K562 (cell line): ENCODE measurements around the gene DYRK2. TPM values are rescaled to one million over a fixed set of nuclear protein-coding genes. Genes with fewer than 3 reads are reported as not detected.

Source experiments
- ATAC-seq: fragments of 200-7000 bp; cut with Tn5 transposase; 3 replicates; pipeline ENCODE4 v1.9.1; 2020; ENCODE audit warnings: moderate library complexity
- BruUV-seq: library from RNA; stranded (reverse); fragments of 400-500 nt; replicated peaks from 2 replicates; lab custom pipeline; 2021; lab: Mats Ljungman, UMichigan
- CTCF ChIA-PET: fragments of 300-600 bp; formaldehyde crosslinking; extraction: SDS; loops from one replicate; lab custom pipeline; 2021; ENCODE audit warnings: low intra/inter-chr PET ratio; lab: Yijun Ruan, JAX
- POLR2A ChIA-PET: fragments of 300-600, 350-650 bp; sonication (Branson Sonifier 250); formaldehyde crosslinking; extraction: SDS; loops from one replicate; lab custom pipeline; 2021; ENCODE audit warnings: antibody characterized with exemption, inconsistent platforms; lab: Yijun Ruan, JAX
- DNase-seq, 4 experiments: peaks; one replicate each; pipeline versions ENCODE4 v3.0.0 to v3.0.0-alpha.2; 2011 to 2018; ENCODE audit warnings: low spot score in 3 of 4, mixed read lengths in 3 of 4; ENCODE audit errors: extremely low read depth in 1 of 4
- FAIRE-seq: peaks from 2 replicates; lab custom pipeline; 2011; peaks lifted over from hg19 to GRCh38; lab: Jason Lieb, UNC
- H2AFZ ChIP-seq: 2 replicates; pipeline ENCODE4 v1.6.0; 2011; ENCODE audit warnings: low read depth, low read length, control low read depth, inconsistent platforms
- H3K27ac ChIP-seq: fragments of 200-600 bp; 3 replicates; pipeline ENCODE4 v1.8.0; 2011; ENCODE audit warnings: low read depth, mild to moderate bottlenecking, control low read depth, inconsistent platforms, low read length, moderate library complexity, mixed read lengths; ENCODE audit errors: extremely low read depth
- H3K27me3 ChIP-seq, 2 experiments: fragments of 300-600 bp in 1 of 2; 2 replicates in 1 of 2; 3 replicates in 1 of 2; pipeline versions ENCODE4 v1.6.0 to v1.8.0; 2011; ENCODE audit warnings: inconsistent platforms in 2 of 2, low read length in 2 of 2, mild to moderate bottlenecking in 1 of 2, mixed read lengths in 1 of 2, moderate library complexity in 1 of 2; ENCODE audit not compliant: control insufficient read depth in 2 of 2, insufficient read depth in 2 of 2
- H3K36me3 ChIP-seq: fragments of 300-600 bp; 3 replicates; pipeline ENCODE4 v1.8.0; 2011; ENCODE audit warnings: mild to moderate bottlenecking, low read length, inconsistent platforms; ENCODE audit not compliant: control insufficient read depth, insufficient read depth
- H3K4me1 ChIP-seq, 2 experiments: fragments of 200-600 bp in 1 of 2; replicated peaks in 1 of 2; 2 replicates in 1 of 2; 3 replicates in 1 of 2; pipeline versions ENCODE4 v1.5.1 to v1.8.0; 2011; ENCODE audit warnings: inconsistent platforms in 2 of 2, low read length in 2 of 2, mild to moderate bottlenecking in 1 of 2, mixed read lengths in 1 of 2, moderate library complexity in 1 of 2; ENCODE audit not compliant: control insufficient read depth in 2 of 2, insufficient read depth in 2 of 2
- H3K4me2 ChIP-seq: 2 replicates; pipeline ENCODE4 v1.6.1; 2011; ENCODE audit warnings: low read length, control low read depth, inconsistent platforms, mixed read lengths; ENCODE audit not compliant: insufficient read depth
- H3K4me3 ChIP-seq: fragments of 200-600 bp; sonication (generic), shearing (Covaris generic); 2 replicates; pipeline ENCODE4 v1.5.1; 2016; ENCODE audit warnings: control low read depth, inconsistent platforms
- H3K79me2 ChIP-seq: fragments of 200-600 bp; 3 replicates; pipeline ENCODE4 v1.8.0; 2011; ENCODE audit warnings: low read length, inconsistent platforms; ENCODE audit not compliant: control insufficient read depth, insufficient read depth
- H3K9ac ChIP-seq, 2 experiments: 2 replicates each; pipeline versions ENCODE4 v1.6.0 to v1.6.1; 2011; ENCODE audit warnings: low read depth in 2 of 2, low read length in 2 of 2, control low read depth in 1 of 2, inconsistent platforms in 1 of 2, mild to moderate bottlenecking in 1 of 2, mixed read lengths in 1 of 2; ENCODE audit not compliant: insufficient read depth in 1 of 2
- H3K9me1 ChIP-seq: one replicate; pipeline ENCODE4 v1.6.0; 2011; ENCODE audit warnings: inconsistent platforms, mild to moderate bottlenecking, low read length, moderate library complexity; ENCODE audit not compliant: control insufficient read depth, insufficient read depth
- H3K9me3 ChIP-seq: replicated peaks from 2 replicates; pipeline ENCODE4 v1.5.1; 2011; ENCODE audit warnings: low read depth, low read length, inconsistent platforms; ENCODE audit not compliant: control insufficient read depth, insufficient read depth
- H4K20me1 ChIP-seq: replicated peaks from 2 replicates; pipeline ENCODE4 v1.6.1; 2011; ENCODE audit warnings: low read length, inconsistent platforms, mixed read lengths; ENCODE audit not compliant: control insufficient read depth, insufficient read depth
- BCL6 ChIP-seq: fragments of 250-450 bp; sonication (Bioruptor Pico); IDR thresholded peaks from 2 replicates; pipeline ENCODE4 v1.4.0; 2020
- CHCHD3 ChIP-seq: fragments of 250-450 bp; sonication (Bioruptor Pico); IDR thresholded peaks from 2 replicates; pipeline ENCODE4 v2.1.2; 2022; ENCODE audit warnings: mild to moderate bottlenecking
- FOS ChIP-seq: IDR thresholded peaks from 3 replicates; pipeline ENCODE4 v1.6.1; 2011; ENCODE audit not compliant: insufficient read length; ENCODE audit errors: extremely low read depth
- KDM2B ChIP-seq: fragments of 250-450 bp; sonication (Bioruptor Pico); IDR thresholded peaks from 2 replicates; pipeline ENCODE4 v1.8.0; 2021; ENCODE audit warnings: mild to moderate bottlenecking, moderate library complexity
- MBD2 ChIP-seq: sonication (generic); IDR thresholded peaks from 2 replicates; pipeline ENCODE4 v1.6.1; 2016; ENCODE audit warnings: low read depth, borderline replicate concordance
- MECOM ChIP-seq: fragments of 250-450 bp; sonication (Bioruptor Pico); IDR thresholded peaks from 2 replicates; pipeline ENCODE4 v1.8.0; 2022; ENCODE audit warnings: inconsistent platforms
- NONO ChIP-seq, 2 experiments: fragments of 200-400 bp in 1 of 2; fragments of 450-650 bp in 1 of 2; formaldehyde crosslinking in 1 of 2; IDR thresholded peaks; 2 replicates each; pipeline ENCODE4 v1.6.1; 2017; ENCODE audit warnings: low read depth in 2 of 2, mild to moderate bottlenecking in 2 of 2, moderate library complexity in 2 of 2, low read length in 1 of 2
- NR3C1 ChIP-seq: sonication (generic); formaldehyde crosslinking; IDR thresholded peaks from 2 replicates; pipeline ENCODE4 v1.8.1; 2022; ENCODE audit warnings: missing genetic modification reagents
- PHB2 ChIP-seq: fragments of 450-650 bp; IDR thresholded peaks from 2 replicates; pipeline ENCODE4 v1.6.1; 2017; ENCODE audit warnings: low read depth
- RBM39 ChIP-seq: fragments of 200-400 bp; formaldehyde crosslinking; optimal IDR thresholded peaks from 2 replicates; pipeline ENCODE3; 2018; ENCODE audit warnings: low read depth, low read length
- ZNF561 ChIP-seq: fragments of 450-650 bp; formaldehyde crosslinking; conservative IDR thresholded peaks from 2 replicates; pipeline ENCODE4 v1.4.0; 2020; ENCODE audit warnings: mild to moderate bottlenecking, moderate library complexity
- ZNF785 ChIP-seq: fragments of 250-450 bp; sonication (Bioruptor Pico); IDR thresholded peaks from 2 replicates; pipeline ENCODE4 v1.4.0; 2020; ENCODE audit warnings: mild to moderate bottlenecking
- WGBS: fragments of 100-300 bp; shearing (Covaris generic); methylation state at CpG from one replicate; pipeline ENCODE4 v1.1.6; 2016; ENCODE audit warnings: low coverage, mixed read lengths; ENCODE audit not compliant: insufficient coverage; ENCODE audit errors: missing lambda C conversion rate; 5-methylcytosine and 5-hydroxymethylcytosine counted together
- in situ Hi-C: fragments of 300-500 bp; cut with MboI; formaldehyde crosslinking; loops from 4 replicates; pipeline ENCODE4 v1.15.0; 2018; ENCODE audit warnings: inconsistent platforms, mixed read lengths
- intact Hi-C: fragments of 100-400 bp; cut with micrococcal nuclease; formaldehyde crosslinking; loops from 2 replicates; pipeline ENCODE4 v1.14.2; 2022
- polyA plus RNA-seq, 8 experiments: library from polyadenylated mRNA; depleted of rRNA in 4 of 8; stranded (reverse) in 5 of 8; unstranded in 3 of 8; fragments of >200 nt; fragmentation: Nextera tagmentation in 2 of 8; fragmentation: Illumina TruSeq in 1 of 8; extraction: Ambion mirVana in 2 of 8; extraction: Trizol in 1 of 8; gene quantifications; 2 replicates each; pipeline versions ENCODE4 v1.2.1 to v1.2.3, GENCODE V29; 2011 to 2014; ENCODE audit warnings: inconsistent platforms in 1 of 8, missing spikeins in 1 of 8
- total RNA-seq, 7 experiments: library from RNA; depleted of rRNA in 6 of 7; stranded (reverse); fragments of >200 nt in 6 of 7; fragmentation: Illumina TruSeq in 2 of 7; extraction: Trizol in 2 of 7; gene quantifications; 2 replicates each; pipeline versions ENCODE4 v1.2.1 to v1.2.3, GENCODE V29; 2011 to 2021; ENCODE audit warnings: low replicate concordance in 1 of 7
- TF ChIP-seq, protein P1 (sequence below): fragments of 450-650 bp; IDR thresholded peaks from one replicate; pipeline ENCODE4 v1.6.1; 2018; ENCODE audit warnings: mild to moderate bottlenecking, moderate library complexity; ENCODE audit not compliant: partially characterized antibody
- TF ChIP-seq, protein P2 (sequence below): fragments of 450-650 bp; formaldehyde crosslinking; IDR thresholded peaks from 2 replicates; pipeline ENCODE4 v1.4.0; 2020; ENCODE audit warnings: mild to moderate bottlenecking
- TF ChIP-seq, protein P3 (sequence below): fragments of 150-350 bp; IDR thresholded peaks from 2 replicates; pipeline ENCODE4 v1.6.1; 2014; ENCODE audit warnings: low read depth, mild to moderate bottlenecking, low read length, borderline replicate concordance

DYRK2 gene
- total and polyA plus RNA-seq, 9 of the 15 experiments (the other 6 are each of a cell fraction or from before 2014, with no cell fraction given), result 1.7 to 15.4 (median 8.4) TPM

DNA sequence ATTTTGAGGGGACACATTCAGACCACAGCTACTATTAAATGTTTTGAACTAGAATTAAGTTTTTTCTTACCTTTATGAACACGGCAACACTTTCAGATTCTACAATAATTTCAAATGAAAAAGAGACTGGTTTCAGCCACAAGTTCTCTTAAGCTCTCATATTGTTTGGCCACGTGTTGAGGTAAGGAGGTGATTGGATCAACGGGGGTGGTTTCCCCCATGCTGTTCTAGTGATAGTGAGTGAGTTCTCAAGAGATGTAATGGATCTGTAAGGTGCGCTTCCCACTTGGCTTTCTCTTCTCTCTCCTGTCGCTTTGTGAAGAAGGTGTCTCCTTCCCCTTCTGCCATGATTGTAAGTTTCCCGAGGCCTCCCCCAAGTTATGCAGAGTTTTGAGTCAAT is 48.9 kb upstream of the DYRK2 start:
- Histone ChIP-seq H3K27me3 (0 out of 5 replicates have a peak, but pooled peaks cover 0 to 6% of the 10 kb centered on the region in 2 experiments), H3K79me2 (no peaks in the 10 kb centered on the region), H3K36me3 (no peaks in the 10 kb centered on the region), H3K27ac (no peak overlapping the region), H4K20me1 (no peaks in the 10 kb centered on the region), H3K9ac (no peak overlapping the region), H3K9me3 (no peaks in the 10 kb centered on the region), H3K4me1 (no peaks in the 10 kb centered on the region), H2AFZ (no peak overlapping the region), H3K4me3 (no peak overlapping the region), H3K4me2 (no peak overlapping the region), H3K9me1 (no peaks in the 10 kb centered on the region)
- FAIRE-seq, result no peak
- ChIA-PET POLR2A (no interaction called here), CTCF (no interaction called here)
- no peak for ATAC-seq
- no TSS peak for BruUV-seq
- DNase-seq, result no peak
- intact Hi-C loops, result no loop called here
- 0% methylated on average over 6 of the region's 6 CpGs for WGBS
- in situ Hi-C loops, result no loop called here
- TF ChIP-seq BCL6 (CRISPR knock-in tag) (no peak), NONO (IDR thresholded peaks at IDR 0.05; ENCODE audit: low read depth in 2 of 2, low read length in 1 of 2) (no peak), CHCHD3 (CRISPR knock-in tag) (no peak), RBM39 (no peak), PHB2 (no peak), FOS (no peak), MBD2 (no peak), MECOM (CRISPR knock-in tag) (no peak), NR3C1 (CRISPR knock-in tag) (no peak), ZNF785 (CRISPR knock-in tag) (no peak), KDM2B (CRISPR knock-in tag) (no peak), ZNF561 (CRISPR knock-in tag) (no peak)
- TF ChIP-seq, protein P1, sequence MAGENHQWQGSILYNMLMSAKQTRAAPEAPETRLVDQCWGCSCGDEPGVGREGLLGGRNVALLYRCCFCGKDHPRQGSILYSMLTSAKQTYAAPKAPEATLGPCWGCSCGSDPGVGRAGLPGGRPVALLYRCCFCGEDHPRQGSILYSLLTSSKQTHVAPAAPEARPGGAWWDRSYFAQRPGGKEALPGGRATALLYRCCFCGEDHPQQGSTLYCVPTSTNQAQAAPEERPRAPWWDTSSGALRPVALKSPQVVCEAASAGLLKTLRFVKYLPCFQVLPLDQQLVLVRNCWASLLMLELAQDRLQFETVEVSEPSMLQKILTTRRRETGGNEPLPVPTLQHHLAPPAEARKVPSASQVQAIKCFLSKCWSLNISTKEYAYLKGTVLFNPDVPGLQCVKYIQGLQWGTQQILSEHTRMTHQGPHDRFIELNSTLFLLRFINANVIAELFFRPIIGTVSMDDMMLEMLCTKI, result no peak
- TF ChIP-seq, protein P2, sequence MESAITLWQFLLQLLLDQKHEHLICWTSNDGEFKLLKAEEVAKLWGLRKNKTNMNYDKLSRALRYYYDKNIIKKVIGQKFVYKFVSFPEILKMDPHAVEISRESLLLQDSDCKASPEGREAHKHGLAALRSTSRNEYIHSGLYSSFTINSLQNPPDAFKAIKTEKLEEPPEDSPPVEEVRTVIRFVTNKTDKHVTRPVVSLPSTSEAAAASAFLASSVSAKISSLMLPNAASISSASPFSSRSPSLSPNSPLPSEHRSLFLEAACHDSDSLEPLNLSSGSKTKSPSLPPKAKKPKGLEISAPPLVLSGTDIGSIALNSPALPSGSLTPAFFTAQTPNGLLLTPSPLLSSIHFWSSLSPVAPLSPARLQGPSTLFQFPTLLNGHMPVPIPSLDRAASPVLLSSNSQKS (CRISPR knock-in tag), result no peak
- TF ChIP-seq, protein P3, sequence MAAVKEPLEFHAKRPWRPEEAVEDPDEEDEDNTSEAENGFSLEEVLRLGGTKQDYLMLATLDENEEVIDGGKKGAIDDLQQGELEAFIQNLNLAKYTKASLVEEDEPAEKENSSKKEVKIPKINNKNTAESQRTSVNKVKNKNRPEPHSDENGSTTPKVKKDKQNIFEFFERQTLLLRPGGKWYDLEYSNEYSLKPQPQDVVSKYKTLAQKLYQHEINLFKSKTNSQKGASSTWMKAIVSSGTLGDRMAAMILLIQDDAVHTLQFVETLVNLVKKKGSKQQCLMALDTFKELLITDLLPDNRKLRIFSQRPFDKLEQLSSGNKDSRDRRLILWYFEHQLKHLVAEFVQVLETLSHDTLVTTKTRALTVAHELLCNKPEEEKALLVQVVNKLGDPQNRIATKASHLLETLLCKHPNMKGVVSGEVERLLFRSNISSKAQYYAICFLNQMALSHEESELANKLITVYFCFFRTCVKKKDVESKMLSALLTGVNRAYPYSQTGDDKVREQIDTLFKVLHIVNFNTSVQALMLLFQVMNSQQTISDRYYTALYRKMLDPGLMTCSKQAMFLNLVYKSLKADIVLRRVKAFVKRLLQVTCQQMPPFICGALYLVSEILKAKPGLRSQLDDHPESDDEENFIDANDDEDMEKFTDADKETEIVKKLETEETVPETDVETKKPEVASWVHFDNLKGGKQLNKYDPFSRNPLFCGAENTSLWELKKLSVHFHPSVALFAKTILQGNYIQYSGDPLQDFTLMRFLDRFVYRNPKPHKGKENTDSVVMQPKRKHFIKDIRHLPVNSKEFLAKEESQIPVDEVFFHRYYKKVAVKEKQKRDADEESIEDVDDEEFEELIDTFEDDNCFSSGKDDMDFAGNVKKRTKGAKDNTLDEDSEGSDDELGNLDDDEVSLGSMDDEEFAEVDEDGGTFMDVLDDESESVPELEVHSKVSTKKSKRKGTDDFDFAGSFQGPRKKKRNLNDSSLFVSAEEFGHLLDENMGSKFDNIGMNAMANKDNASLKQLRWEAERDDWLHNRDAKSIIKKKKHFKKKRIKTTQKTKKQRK, result no peak
